NCI-H82 treated with DMSO at 0.1 percent for 48 hours (cell line): ENCODE data around the gene BLACAT1.
"Not testable (repeated sequence)": the region's sequence is repeated elsewhere in the genome, so short reads cannot be mapped to it uniquely, and the experiment has no call there.

ENCODE experiments used
- DNase-seq: peaks from one replicate; lab custom pipeline; 2025; ENCODE audit not compliant: unreplicated experiment; lab: John Stamatoyannopoulos, UW

Gene BLACAT1

GRCh38 chr1:205442051-205442725, 13.7 kb downstream of the BLACAT1 start:
- no peak for DNase-seq

GRCh38 chr1:205441716-205442050, 14.2 kb downstream of the BLACAT1 start:
- DNase-seq, result no peak

- DNase-seq, result no peak
Observed at GRCh38 chr1:205441318-205441633, 14.6 kb downstream of the BLACAT1 start.

GRCh38 chr1:205440476-205441317, 15.1 kb downstream of the BLACAT1 start:
- DNase-seq, result no peak

DNA sequence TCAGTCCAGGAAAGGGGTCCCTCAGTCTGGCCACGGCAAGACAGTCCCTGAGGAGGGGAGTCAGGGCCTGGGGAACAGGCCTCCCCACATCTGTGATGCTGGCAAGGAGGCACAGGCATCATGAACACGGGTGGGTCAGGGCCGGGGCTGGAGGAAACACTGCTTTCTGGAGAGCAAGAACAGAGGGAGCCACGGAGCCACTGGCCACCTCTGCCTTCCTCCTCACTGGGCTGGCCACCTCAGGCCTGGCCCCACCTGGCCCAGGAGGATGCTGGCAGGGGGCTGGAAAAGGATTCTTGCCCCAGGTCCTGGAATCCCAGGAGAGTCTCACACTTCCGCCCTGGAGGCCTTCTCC, 15.7 kb downstream of the BLACAT1 start:
- DNase-seq, result no peak

GRCh38 chr1:205438213-205439158, 17.4 kb downstream of the BLACAT1 start:
- peak; percentile 67 for DNase-seq

DNA sequence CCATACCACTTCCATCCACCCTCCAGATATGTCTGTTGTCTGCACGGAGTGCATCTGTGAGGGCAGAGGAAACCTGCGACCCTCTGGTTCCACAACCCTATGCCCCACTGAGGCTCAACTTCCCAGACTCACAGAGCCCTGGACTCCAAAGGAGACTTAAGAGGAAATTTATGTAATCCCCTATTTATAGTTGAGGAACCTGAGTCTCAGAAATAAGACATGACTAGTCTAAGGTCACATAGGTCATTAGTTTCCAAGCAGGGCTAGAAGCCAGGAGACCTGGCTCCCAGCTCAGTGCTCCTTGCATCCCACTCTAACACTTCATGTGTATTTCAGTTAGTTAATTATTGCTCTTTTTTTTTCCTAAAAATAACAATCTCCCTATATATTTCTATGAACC, 18.3 kb downstream of the BLACAT1 start:
- no peak for DNase-seq

GRCh38 chr1:205436776-205437410, 19.0 kb downstream of the BLACAT1 start:
- DNase-seq, result no peak

DNA sequence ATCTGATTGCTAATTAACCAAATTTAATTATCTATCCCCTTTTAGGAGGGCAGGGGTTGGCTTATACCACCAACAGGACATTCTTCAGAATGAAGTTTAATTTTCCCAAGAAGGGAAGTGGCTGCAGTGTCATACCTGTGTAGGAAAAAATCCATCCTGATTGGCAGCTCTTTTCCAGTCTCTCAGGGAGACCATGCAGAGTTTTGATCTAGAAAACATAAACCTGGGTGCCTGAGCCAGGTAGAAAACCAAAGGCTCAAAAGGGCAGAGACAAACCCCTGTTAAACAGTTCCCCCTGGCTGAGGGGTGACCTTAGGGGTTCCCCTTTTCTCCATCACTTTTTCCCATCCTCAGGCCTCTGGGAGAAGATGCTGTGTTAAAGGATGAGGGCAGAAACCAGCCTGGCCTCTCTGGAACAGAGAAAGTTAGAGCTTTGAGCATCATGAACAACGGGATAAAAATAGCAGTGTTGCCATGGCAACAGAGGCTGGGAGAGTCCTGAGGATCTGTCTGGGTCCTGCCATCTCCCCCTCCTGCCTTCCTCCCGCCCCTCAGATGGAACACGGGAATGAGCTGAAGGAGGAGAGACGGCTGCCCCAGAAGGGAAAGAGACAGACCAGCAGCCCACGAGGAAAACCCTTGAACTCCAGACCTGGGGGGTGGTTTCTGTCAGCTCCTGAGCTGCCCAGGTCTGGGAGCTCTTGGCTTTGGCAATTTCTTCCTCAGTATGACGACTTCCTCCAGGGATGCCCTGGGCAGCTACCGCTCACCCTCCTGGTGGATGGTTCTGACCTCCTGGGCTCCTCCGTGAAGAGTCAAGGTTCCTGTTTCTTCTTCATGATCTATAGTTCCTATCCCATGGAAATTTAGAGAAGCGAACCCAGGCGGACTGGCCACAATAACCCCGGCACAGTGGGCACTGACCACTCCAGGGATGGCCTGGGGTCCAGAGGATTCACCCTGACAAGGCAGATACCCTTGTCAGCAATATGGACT, 20.0 kb downstream of the BLACAT1 start:
- no peak for DNase-seq

- peak; percentile 84 for DNase-seq
Observed at GRCh38 chr1:205434738-205435137, 21.1 kb downstream of the BLACAT1 start.

- DNase-seq, result not testable (repeated sequence)
Observed at GRCh38 chr1:205432692-205433091, 23.2 kb downstream of the BLACAT1 start.

DNA sequence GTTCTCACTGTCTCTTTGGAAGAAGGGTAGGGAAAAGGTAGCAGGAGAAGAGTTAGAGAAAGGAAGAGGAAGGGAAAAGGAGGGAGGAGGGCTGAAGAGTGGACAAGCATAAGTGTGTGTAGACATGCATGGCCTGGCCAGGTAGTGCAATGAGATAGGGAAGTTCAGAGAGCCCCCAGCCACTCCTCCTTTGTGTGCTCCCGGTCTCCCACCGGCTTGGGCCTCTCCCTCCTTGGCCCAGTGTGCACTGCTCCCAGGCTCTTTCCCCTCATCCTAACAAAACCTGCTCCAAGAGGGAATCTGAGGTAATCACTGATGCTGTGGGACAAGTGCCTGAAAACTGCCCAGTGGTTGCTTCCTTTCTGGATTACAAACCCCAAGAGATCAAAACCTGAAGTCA, 23.7 kb downstream of the BLACAT1 start:
- DNase-seq, result no peak

DNA sequence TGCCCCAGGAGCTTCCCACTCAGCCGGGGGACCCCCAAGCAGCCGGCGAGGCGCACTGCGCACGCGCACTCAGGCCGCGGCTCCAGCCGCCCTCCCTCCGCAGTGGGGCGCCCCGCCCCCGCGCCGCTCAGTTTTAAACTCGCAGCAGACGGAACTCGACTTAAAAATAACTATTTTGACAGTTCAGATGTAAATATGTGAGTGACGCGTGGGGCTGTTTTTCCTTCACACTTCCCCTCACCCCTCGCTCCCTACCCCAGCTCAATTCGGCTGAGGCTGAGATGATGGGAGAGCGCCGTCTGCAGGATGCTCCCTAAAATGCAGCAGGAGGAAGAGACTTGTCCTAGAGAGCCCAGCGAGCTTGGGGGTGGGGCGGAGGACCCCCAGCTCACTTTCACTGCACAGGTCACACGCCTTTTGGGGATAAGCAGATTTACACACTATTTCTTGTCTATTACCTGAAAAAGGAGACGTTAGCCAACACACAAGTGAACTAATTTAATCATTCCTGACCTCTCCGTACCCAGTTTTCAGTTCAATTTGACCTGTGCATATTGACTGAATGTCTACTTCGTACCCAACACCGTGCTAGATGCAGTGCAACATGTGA, 25.0 kb downstream of the BLACAT1 start:
- no peak for DNase-seq

- no peak for DNase-seq
Observed at GRCh38 chr1:205429762-205430695, 25.8 kb downstream of the BLACAT1 start.

DNA sequence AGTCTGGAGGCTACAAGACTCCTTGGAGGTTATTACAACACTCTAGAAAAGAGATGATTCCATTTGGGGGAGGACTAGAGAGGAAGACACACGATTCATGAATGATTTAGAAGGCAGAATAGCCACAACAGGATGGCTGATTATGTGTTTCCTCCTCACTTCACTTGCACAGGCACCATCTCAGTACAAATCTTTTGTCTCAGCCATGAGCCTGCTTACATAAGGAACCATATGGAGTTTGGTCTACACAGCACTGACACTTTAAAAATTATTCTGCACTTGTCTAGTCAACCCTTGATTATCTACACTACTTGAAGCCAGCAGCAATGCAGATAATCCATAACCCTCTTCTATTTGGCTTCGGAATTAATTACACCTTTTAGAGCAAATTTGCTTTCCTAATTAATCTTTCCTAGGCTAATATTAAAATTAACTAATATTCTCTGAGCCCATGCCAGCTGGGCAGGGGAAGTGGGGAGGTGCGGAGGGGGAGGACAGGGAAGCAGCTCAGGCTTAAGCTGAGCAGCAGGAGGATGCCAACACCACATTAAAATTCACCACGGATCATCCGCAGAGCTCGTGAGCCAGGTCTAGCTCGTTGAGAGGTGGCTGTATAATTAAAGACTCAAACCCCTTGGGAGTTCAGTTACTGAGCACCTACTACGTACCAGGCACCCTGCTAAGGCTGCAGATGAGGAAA, 30.8 kb downstream of the BLACAT1 start:
- DNase-seq, result peak; percentile 58

GRCh38 chr1:205423814-205424399, 31.9 kb downstream of the BLACAT1 start:
- DNase-seq, result no peak

DNA sequence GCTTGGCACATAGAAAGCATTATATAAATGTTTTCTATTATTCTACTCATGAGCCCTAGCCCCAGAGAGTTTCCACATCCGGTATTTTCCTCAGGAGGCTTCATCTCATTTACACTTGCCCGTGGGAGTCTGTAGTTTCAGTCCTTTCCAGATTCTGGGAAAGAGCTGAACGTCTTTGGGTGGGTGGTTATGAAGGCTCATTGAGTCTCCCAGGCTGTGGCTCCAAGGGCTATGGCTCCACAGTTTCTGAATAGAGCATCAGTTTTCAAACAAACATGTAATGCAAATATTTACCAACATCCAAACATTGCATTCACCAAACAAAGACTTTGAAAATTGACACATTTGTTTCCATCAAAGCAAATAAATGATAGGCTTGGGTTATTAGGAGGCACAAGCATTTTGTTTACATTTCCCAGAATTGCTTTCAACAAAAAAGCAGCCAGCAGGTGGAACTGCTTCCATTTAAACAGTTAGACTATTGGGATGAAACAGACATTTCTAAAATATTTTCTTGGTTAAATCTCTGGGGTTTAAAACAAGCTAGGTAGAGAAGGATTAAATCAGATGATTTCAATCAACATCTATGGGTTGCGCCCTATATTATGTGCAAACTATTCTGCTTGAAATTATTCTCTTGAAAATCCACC, 32.7 kb downstream of the BLACAT1 start:
- no peak for DNase-seq
